GM18511 (cell line): ENCODE measurements around the gene ARHGEF6.
A peak's percentile ranks its signal among the peaks of the same experiment; 100 is the strongest.

Experiments
- ATAC-seq: cut with Tn5 transposase; IDR thresholded peaks from one replicate; pipeline ENCODE4 v1.9.1; 2021; ENCODE audit warnings: mild to moderate bottlenecking, moderate library complexity; ENCODE audit not compliant: unreplicated experiment

Gene ARHGEF6

DNA sequence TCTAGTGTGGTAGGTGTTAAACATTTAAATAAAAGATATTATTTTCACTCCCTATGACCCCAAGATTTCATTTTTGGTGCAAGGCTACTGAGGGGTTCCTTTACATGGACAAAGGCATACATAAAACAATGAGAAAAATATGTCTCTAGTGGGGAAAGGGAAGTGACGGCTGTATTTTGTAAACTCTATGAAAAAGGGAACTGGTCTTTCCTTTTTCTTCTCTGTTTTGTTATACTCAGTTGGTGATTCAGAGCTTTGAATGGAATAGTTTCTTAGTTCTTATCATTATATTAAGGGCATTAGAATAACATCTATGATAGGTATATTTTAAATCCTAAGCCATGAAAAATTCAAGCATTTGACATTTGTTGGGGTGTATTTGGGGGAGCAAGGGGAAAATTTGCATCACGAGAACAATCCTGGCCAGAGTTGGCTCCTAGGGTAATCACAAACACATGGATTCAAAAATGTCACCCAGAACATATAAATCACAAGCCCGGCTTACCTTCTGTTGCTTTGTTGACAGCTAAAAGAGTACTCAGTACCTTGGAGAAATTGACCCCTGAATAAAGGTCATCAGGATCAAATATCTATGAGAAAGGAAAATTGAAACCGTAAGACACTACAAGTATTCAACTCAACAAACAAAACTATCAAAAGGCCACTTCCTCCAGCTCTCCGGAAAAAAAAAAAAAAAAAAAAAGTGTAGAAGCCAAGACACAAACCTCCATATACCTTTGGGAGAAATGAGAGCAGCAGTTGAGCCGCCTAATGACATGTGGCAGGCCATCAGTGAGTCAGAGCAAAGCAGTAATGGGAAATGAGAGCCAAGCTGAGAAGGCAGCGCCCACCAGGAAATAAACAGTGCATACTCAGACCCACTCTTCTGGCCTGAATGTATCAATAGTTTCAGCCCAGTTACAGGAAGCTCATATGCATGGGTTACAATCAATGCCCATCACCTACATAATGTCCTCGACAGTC is 33.4 kb downstream of the ARHGEF6 start:
- peak; percentile 73 for ATAC-seq

DNA sequence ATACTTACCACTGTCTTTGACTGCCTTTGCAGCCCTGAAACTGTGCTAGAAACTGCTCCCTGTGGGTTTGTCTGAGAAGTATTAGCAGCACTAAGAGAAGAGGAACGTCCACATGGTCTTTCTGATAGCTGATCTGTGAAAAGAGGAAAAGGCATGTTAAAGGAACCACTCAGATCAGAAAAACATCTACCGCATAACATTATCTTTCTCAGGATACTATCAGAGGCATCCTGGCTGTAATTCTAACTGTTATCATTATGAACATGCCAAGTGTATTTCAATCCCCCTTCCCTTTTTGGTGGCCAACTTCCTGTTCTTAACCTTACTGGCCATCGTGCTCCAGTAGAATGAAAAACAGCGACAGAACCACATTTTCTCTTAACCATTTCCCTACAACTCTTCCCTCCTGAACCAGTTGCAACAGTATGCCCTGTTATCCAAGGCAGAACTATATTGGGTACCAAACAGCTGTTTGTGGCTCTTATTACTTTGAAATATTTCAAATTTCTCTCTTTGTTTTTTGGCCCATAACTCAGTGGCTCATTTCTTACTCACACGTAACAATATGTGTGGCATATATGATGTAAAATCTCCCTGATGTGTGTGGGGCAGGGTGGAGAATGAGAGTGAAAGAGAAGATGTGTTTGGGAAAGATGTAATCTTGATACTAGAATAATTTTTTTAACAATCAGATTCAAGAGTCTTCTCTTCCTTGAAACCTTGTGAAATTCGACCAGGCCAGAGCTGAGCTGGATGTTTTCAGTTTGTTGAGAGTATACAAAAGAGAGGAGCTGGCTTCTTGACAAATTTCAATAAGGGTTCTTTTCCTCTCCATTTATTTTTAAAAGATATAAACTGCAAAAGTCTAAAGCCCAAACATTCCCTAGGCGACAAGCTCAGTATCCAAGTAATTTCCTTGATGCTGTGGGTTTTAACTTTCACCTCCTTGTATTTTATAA is 35.2 kb downstream of the ARHGEF6 start:
- ATAC-seq, result no peak

DNA sequence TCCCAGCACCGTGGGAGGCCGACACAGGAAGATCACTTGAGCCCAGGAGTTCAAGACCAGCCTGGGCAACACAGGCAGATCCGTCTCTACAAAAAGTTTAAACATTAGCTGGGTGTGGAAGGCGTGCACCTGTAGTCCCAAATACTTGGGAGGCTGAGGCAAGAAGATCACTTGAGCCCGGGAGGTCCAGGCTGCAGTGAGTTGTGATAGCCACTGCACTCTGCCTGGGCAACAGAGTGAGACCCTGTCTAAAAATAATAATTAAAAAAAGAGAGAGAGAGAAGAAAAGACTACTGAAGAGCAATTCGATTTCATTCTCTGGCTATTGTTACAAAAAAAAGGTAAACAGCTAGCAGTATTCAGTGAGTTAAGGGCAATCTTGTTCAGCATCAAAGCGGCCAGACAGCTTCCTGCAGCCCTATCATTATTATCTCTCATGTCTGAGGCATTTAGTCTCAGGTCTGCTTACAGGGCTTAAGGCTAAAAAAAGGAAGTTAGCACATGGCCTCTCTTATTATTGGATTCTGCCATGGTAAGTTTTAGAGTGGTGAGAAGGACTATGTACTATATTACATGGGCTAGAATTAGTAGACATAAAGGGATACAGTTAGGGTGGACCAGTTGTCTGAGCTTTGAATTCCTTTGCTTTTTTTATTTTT is 37.9 kb downstream of the ARHGEF6 start:
- no peak for ATAC-seq

DNA sequence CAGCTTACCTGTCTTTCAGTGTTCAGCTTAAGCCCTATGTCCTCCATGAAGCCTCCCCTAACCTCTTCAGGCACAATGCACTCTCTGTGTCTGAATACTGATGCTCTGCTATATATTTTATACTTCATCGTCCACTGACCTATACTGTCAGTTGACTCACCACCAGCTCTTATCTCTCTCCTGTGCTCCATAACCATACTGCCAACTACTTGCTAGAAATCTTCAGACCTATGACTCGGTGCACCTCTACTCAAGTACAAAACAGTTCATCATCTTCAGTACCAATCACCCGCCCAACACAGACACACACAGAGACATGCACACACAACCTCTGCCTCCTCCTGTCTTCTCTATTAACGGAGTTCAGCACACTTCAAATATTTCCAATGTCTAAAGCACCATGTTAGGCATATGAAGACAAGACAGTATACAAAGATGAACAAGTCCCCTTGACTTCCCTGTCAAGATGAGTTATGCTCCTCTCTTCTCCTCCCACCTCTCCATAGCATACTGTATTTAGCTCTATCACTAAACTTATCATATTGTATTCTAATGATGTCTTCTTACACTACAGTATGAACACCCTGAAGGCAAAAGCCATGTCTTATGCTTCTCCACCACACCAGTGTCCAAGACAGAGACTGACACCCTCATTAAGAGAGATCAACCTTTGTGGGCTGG is 42.5 kb downstream of the ARHGEF6 start:
- ATAC-seq, result no peak

DNA sequence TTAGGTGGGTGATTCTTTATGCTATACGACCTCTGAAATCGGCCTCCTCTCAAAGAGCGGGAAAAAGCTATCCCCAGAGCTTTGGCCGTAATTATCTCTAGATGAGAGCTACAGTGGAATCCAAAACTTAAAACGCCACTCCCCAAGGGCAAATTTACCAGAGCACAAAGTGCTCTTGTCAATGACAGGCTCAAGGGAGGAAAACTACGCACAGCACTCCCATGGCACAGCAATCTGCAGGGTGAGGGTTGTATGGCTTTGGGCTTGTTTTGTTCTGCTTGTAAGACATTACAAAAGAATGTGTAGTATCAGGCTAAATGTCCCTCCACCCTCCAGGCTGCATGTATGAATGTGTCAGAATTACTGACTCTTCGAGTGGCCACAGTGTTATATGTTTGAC is 44.0 kb downstream of the ARHGEF6 start:
- ATAC-seq, result no peak

DNA sequence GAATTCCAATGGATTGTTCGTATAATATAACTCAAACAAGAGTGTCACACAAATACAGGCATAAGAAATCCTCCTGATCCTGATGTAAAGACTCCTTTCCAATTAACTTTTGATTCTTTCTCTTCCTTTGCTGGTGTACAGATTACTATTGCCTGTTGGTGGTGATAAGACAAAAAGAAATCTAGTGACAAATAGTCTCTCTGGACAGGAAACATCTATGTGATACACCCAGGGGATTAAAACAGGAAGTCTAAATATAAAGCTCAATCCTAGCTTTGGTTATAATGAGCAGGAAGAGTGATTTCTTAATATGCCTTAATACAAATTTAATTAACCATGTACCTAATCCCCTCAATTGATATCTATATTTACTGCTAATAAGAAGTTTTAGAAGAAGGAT is 45.1 kb downstream of the ARHGEF6 start:
- ATAC-seq, result no peak

DNA sequence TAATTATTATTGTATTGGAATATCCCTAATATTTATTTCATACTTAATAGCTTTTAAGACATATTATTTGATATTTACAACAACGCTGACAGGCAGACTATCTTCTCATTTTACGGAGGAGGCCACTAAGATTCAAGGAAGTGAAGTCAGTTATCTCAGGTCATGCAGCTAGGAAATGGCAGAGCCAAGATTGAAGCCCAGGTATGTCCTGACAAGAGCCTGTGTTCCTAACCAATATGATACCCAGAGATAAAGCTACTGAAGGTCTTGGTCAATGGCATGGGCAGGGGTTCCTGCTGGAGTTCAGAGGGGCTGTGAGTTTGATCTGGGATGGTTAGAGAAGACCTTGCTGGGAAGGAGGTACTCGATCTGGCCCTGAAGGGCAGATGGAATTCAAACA is 47.1 kb downstream of the ARHGEF6 start:
- ATAC-seq, result no peak

DNA sequence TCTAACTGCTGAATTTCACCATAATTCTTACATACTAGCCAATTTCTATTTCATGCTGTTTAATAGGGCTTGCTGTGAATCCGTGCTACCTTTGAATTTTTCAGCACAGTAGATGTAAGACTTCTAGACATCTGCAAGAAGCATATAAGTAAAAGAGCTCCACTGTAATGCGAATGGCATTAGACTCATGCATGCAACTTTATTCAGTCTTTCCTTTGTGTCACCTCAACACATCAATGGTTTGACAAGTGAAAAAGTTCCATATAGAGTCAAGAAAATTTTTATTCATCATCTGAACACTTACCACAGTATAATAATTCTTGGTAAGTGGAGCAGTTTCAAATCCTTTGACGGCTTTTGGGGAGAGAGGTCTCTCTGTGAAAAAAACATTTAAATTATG is 48.9 kb downstream of the ARHGEF6 start:
- ATAC-seq, result no peak

DNA sequence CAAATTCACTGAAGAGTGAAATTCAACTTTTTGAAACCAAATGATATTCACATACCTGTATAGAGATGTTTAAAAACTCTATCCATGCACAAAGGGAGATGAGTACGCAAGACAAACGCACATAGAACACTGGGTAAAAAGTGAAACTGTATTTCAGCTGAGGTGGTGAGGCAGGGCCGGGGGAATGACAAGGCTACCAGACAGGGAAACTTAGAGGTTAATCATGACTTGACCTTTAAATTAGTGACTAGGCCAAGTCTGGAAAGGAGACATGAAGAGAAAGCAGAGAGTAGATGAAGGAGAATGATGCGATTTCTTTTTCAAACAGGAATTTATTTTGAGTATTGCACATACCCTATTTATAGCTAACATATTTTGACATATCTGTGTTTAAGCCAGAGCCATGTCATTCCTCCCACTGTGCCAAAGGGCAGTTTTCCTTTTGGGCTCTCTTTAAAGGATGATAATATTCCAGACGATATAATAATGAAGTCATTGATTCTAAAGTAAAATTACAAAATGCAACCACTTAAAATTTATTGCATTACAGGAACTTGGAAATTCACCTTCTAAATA is 49.4 kb downstream of the ARHGEF6 start:
- ATAC-seq, result no peak

DNA sequence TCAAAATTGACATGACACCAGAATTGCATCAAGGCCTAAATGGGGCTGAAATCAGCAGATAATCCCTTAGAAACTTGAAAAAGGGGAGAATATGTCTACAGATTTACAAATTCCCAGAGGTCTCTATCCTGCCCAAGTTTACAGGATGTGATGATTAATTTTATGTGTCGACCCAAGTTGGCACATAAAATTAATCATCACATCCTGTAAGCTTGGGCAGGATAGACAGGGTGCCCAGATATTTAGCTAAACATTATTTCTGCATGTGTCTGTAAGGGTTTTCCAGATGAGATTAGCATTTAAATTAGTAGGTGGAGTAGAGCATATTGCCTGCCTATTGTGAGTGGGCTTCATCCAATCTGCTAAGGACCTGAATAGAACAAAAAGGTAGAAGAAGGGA is 52.3 kb downstream of the ARHGEF6 start:
- no peak for ATAC-seq

DNA sequence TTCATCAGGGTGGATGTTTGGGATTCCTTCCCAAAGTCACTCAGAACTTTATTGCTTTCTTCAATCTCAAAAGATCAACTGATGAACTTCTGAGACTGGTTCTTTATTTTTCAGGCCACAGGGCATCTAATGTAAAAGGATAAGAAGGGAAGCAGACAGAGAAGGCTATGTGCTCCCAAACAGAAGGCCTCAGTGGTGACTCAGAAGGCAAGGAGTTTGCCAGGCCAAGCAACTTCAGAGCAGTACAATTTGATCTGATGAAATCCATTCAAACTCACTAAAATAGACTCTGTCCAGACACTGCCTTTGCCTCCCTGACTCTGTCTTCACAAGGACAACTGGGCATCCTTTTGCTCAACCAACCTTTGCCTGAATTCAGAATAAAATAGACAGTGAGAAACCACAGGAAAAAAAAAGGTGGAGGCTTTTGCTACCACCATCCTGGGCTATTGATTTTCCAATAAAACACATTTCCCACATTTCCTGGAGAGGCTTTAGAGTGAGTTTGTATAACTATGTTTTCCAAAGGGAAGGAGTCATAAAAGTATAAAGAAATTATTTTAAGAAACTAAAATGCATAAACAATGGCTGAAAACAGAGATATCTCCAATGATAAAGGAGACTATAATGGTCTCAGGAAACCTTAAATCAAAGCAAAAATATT is 55.2 kb downstream of the ARHGEF6 start:
- ATAC-seq, result no peak

DNA sequence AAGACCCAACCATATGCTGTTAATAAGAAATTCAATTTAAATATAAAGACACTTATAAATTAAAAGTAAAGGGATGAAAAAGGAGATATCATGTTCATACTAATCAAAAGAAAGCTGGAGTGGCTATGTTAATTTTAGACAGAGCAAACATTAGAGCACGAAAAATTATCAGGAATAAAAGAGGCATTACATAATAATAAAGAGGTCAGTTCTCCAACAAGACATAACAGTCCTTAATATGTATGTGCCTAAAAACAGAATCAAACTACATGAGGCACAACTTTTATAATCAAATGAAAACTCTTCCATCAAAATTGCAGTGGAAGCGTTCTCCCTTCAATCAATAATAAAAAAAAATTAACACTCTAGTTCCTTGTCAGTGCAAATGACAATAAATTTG is 62.6 kb downstream of the ARHGEF6 start:
- no peak for ATAC-seq

DNA sequence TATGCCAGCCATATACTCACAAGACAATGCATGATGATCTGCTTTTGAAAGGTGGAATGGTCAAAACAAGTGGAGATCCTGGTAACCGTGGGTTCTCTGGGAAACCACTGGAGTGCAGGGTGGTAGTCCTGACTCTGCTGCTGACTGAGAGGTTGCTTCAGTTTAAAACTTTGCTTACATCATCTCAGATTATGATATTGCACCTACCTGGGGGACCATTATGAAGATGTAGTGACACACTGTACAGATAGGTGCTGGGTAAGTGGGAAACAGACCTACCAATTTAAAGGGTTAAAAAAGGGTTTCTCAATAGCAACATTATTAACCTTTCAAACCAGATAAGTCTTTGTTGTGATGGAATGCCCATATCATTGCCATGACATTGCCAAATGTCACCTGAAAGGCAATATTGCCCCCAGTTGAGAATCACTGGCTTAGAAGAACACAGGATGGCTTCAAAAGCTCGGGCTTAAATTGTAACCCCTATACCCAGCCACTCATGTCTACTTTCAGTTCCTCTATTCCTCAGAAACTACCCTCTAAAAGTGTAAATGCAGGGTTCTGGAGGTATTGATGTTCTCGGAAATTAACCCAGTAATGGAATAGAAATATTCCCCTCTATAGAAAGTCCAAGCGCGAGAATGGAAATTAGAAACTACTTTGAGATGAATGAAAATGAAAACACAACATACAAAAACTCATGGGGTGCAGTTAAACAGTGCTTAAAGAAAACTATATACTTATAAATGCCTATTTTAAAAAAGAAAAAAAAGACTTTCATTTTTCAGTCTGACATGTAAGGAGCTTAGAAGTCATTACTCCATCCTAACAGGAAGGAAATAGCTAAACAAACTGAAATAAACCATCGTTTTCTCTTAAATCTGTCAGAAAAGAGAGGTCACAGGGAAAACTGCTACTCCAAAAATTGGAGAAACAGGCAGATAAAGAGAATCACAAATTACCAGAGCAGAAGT is 65.8 kb downstream of the ARHGEF6 start:
- ATAC-seq, result peak; percentile 85

DNA sequence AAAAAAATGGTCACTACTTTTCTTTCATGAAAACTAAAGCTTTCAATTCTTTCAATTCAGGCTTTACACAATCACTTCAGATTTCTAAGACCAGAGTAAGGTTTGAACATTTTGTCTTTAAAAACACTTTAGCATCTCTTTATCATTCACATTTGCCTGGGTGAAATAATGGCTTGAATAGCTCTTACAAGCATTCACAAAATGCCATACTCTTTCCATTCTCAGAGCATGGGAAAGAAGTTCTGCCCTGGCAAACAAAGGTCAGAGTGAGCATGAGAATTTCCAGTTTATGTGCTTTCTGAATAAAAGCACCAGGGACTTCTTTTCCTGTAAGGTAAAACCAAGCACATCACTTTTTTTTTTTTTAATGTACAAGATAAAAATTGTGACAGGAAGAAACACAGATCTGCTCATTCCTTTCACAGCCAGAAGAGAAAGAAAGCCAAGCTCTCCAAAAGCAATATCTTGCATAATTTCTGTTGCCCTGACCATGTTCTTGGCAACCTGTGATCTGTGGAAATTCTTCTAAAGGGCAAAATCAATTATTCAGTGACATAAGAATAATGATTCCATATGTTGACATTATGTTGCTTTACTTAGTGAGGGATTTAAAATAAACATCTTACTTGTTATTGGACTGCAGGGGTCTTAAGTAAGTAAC is 68.0 kb downstream of the ARHGEF6 start:
- no peak for ATAC-seq

DNA sequence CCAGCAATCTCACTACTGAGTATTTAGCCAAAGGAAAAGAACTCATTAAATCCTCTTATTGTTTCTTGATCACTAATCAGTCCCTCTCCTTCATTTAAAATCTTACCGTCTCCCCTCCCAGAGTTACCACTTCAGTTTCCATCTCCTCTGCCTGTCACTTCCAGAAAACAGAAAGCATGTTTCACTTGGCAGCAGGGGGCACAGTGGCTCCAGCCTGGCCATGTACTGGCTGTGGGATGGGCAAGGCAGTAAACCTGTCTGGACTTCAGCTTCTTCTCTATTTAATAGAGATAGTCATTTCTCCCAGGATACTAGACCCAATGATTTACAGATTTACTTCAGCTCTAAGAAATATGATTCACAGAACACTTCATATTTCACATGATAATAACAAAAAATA is 69.6 kb downstream of the ARHGEF6 start:
- peak; percentile 38 for ATAC-seq

DNA sequence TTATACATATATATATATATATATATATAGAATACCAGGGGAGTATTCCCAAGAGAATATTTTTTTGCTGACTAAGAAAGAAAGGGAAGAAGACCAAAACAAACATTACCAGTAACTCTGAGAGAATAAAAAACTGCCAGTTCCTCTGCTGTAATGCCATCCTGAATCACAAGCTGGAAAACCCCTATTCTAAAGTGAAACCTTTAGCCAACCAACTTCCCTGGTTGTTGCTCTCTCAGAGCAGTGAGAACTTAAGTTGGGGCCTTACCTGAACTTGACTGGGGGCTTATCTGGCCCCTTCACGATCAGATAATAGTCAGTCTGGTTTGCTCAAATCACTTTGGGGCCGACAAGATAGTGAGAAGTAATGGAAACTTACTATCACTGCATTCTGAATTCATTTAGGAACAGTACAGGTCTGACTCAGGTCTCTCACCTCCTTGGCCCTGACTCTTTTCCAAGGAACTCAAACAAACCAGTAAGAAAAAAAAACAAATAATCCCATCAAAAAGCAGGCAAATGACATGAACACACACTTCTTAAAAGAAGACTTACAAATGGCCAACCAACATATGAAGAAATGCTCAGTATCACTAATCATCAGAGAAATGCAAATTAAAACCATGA is 70.3 kb downstream of the ARHGEF6 start:
- ATAC-seq, result peak; percentile 37

DNA sequence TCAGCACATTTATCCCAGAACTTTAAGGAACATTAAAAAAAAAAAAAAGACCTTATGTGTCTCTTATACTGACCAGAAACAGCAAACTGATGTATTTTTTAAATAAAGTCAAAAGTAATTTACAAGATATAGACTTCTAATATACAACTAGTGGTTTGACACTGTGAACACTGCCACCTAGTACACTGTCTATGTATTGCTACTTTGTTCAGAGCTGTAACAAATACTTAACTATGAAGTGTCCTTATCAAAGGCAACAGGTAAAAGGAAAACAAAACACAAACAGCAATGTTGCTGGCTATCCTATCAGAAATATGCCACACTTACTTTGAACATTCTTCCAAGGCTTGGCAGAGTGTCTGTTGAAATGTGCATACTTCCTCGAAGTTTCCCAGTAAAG is 72.4 kb downstream of the ARHGEF6 start:
- ATAC-seq, result peak; percentile 37
